Caco-2 (cell line): ENCODE data around the gene PMEL. TPM values are rescaled to one million over a fixed set of nuclear protein-coding genes. Genes with fewer than 3 reads are reported as not detected.

Experiments
- BruUV-seq: library from RNA; stranded (reverse); fragments of 400-500 nt; replicated peaks from 2 replicates; lab custom pipeline; 2021; lab: Mats Ljungman, UMichigan
- CTCF ChIA-PET: fragments of 300-600 bp; sonication (Branson Sonifier 250); formaldehyde crosslinking; loops from one replicate; lab custom pipeline; 2022; ENCODE audit warnings: antibody characterized with exemption; lab: Charles Lee
- POLR2A ChIA-PET: fragments of 300-600 bp; sonication (Branson Sonifier 250); formaldehyde crosslinking; loops from one replicate; lab custom pipeline; 2022; ENCODE audit warnings: antibody characterized with exemption; lab: Charles Lee
- DNase-seq, 2 experiments: peaks; one replicate each; pipeline versions ENCODE4 v3.0.0 to v3.0.0-alpha.2; 2020 to 2022
- H3K27me3 ChIP-seq: replicated peaks from 2 replicates; pipeline ENCODE4 v1.6.0; 2011; ENCODE audit warnings: low read length; ENCODE audit not compliant: control insufficient read depth, insufficient read depth
- H3K36me3 ChIP-seq: 2 replicates; pipeline ENCODE4 v1.5.1; 2011; ENCODE audit warnings: low read length; ENCODE audit not compliant: control insufficient read depth, insufficient read depth
- H3K4me1 ChIP-seq: fragments of 250-450 bp; sonication (Bioruptor Pico); 2 replicates; pipeline ENCODE4 v1.5.1; 2020; ENCODE audit warnings: mild to moderate bottlenecking
- H3K4me3 ChIP-seq: 2 replicates; pipeline ENCODE4 v1.5.1; 2011; ENCODE audit warnings: low read depth, mild to moderate bottlenecking, control low read depth, low read length
- H3K9me3 ChIP-seq: fragments of 250-450 bp; sonication (Bioruptor Pico); 2 replicates; pipeline ENCODE4 v1.5.1; 2020; ENCODE audit warnings: mild to moderate bottlenecking, moderate library complexity
- H3K27ac Mint-ChIP-seq: one replicate; pipeline ENCODE4 v1.8.0; 2022; ENCODE audit warnings: mixed read lengths; ENCODE audit not compliant: unreplicated experiment
- H3K27me3 Mint-ChIP-seq: one replicate; pipeline ENCODE4 v1.8.0; 2022; ENCODE audit warnings: mixed read lengths; ENCODE audit not compliant: insufficient read depth, unreplicated experiment
- H3K36me3 Mint-ChIP-seq: one replicate; pipeline ENCODE4 v1.8.0; 2022; ENCODE audit warnings: mild to moderate bottlenecking, mixed read lengths; ENCODE audit not compliant: insufficient read depth, unreplicated experiment
- H3K4me1 Mint-ChIP-seq: one replicate; pipeline ENCODE4 v1.8.0; 2022; ENCODE audit warnings: low read depth, mixed read lengths; ENCODE audit not compliant: unreplicated experiment
- H3K4me3 Mint-ChIP-seq: one replicate; pipeline ENCODE4 v1.8.0; 2022; ENCODE audit warnings: mild to moderate bottlenecking, moderate library complexity, mixed read lengths; ENCODE audit not compliant: unreplicated experiment
- H3K9me3 Mint-ChIP-seq: one replicate; pipeline ENCODE4 v1.8.0; 2022; ENCODE audit warnings: mixed read lengths; ENCODE audit not compliant: unreplicated experiment
- intact Hi-C: fragments of 100-400 bp; cut with micrococcal nuclease; formaldehyde crosslinking; loops from one replicate; pipeline ENCODE4 v1.10.0; 2022; ENCODE audit not compliant: unreplicated experiment
- total RNA-seq: library from RNA; stranded (reverse); gene quantifications from 2 replicates; pipeline ENCODE4 v1.2.3, GENCODE V29; 2022
- TF ChIP-seq, protein P1 (sequence below), 2 experiments: fragments of 200-600 bp in 1 of 2; IDR thresholded peaks; 1 replicate in 1 of 2; 2 replicates in 1 of 2; pipeline versions ENCODE4 v1.5.1 to v1.8.0; 2011 to 2022; ENCODE audit warnings: antibody characterized with exemption in 1 of 2, control low read depth in 1 of 2, inconsistent platforms in 1 of 2, low read depth in 1 of 2, low read length in 1 of 2, mild to moderate bottlenecking in 1 of 2, moderate library complexity in 1 of 2; ENCODE audit not compliant: insufficient read depth in 1 of 2, severe bottlenecking in 1 of 2, unreplicated experiment in 1 of 2

PMEL gene
- total RNA-seq, 1 experiment from 2014 or later: 9.7 TPM

DNA sequence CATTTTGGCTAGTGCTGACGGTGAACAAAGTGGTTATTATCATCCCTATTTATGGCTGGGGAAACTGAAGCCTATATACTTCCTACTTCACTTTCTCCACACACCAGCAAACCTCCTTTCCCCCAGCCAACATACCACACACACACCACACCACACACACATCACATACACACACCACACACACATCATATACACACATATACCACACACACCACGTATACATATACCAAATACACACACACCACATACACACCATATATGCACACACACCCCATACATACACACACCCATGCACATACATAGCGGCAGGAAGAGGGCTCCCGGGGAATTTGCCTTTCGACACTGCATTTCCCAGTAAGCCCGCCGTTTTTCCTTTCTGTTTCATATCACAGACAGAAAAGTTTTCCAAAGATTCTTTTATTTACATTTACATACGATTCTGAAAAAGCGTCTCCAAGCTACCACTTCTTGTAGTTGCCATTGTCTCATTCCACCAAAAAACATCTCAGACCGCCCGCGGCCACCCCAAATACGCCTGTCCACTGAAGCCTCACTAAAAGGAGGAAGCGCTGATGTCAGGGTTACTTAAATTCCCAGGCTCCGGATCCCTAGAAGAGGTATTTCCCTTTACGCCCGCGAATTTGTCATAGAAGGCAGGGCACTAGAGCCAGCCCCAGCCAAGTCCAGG is 7.2 kb upstream of the PMEL start:
- Histone ChIP-seq H3K4me3 (peak overlapping the region; percentile 59), H3K4me1 (peaks cover 38% of the 10 kb centered on the region), H3K9me3 (no peaks in the 10 kb centered on the region), H3K36me3 (peaks cover 2% of the 10 kb centered on the region), H3K27me3 (no peaks in the 10 kb centered on the region)
- no peak for DNase-seq
- Mint-ChIP-seq H3K4me1 (peaks cover 19% of the 10 kb centered on the region), H3K4me3 (no peak overlapping the region), H3K27ac (no peak overlapping the region), H3K36me3 (peaks cover 52% of the 10 kb centered on the region), H3K27me3 (no peaks in the 10 kb centered on the region), H3K9me3 (no peaks in the 10 kb centered on the region)
- TSS peak; percentile 88 for BruUV-seq
- TF ChIP-seq, protein P1, sequence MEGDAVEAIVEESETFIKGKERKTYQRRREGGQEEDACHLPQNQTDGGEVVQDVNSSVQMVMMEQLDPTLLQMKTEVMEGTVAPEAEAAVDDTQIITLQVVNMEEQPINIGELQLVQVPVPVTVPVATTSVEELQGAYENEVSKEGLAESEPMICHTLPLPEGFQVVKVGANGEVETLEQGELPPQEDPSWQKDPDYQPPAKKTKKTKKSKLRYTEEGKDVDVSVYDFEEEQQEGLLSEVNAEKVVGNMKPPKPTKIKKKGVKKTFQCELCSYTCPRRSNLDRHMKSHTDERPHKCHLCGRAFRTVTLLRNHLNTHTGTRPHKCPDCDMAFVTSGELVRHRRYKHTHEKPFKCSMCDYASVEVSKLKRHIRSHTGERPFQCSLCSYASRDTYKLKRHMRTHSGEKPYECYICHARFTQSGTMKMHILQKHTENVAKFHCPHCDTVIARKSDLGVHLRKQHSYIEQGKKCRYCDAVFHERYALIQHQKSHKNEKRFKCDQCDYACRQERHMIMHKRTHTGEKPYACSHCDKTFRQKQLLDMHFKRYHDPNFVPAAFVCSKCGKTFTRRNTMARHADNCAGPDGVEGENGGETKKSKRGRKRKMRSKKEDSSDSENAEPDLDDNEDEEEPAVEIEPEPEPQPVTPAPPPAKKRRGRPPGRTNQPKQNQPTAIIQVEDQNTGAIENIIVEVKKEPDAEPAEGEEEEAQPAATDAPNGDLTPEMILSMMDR (IDR thresholded peaks at IDR 0.05; ENCODE audit: insufficient read depth in 1 of 2, low read depth in 1 of 2, low read length in 1 of 2, severe bottlenecking in 1 of 2, unreplicated experiment in 1 of 2): no peak
- POLR2A ChIA-PET: interaction anchor here (0.6 to 3.0 kb wide), 22 partner anchors 9 to 294 kb away, joined by 3 to 23 read pairs (median 6); partner anchors contain the start of genes DNAJC14, ORMDL2, PA2G4 and PYM1
- CTCF ChIA-PET: interaction anchor here (0.9 to 2.1 kb wide), 16 partner anchors 9 to 292 kb away, joined by 3 to 37 read pairs (median 6); partner anchors contain the start of genes DGKA, ESYT1, ORMDL2 and PA2G4
- intact Hi-C loops: loop anchor here (1.0 to 5.0 kb wide), 6 partner anchors 17 to 664 kb away; partner anchors contain the start of genes DGKA, DNAJC14 and PA2G4

DNA sequence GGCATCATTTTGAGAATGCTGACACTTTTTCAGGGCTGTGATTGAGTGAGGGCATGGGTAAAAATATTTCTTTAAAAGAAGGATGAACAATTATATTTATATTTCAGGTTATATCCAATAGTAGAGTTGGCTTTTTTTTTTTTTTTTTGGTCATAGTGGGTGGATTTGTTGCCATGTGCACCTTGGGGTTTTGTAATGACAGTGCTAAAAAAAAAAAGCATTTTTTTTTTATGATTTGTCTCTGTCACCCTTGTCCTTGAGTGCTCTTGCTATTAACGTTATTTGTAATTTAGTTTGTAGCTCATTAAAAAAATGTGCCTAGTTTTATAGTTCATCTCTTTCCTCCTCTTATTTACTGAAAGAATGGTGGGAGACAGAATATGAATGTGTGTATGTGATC is 6.6 kb upstream of the PMEL start:
- Histone ChIP-seq H3K27me3 (no peaks in the 10 kb centered on the region), H3K9me3 (no peaks in the 10 kb centered on the region), H3K4me3 (peak overlapping the region; percentile 59), H3K36me3 (peaks cover 1% of the 10 kb centered on the region), H3K4me1 (peaks cover 42% of the 10 kb centered on the region)
- Mint-ChIP-seq H3K27me3 (no peaks in the 10 kb centered on the region), H3K4me3 (no peak overlapping the region), H3K36me3 (peaks cover 53% of the 10 kb centered on the region), H3K9me3 (no peaks in the 10 kb centered on the region), H3K27ac (no peak overlapping the region), H3K4me1 (peaks cover 25% of the 10 kb centered on the region)
- intact Hi-C loops: loop anchor here (2.0 to 5.0 kb wide), 3 partner anchors 42 to 665 kb away; partner anchors contain the start of genes DGKA and DNAJC14
- ChIA-PET CTCF (no interaction called here), POLR2A (no interaction called here)
- BruUV-seq: no TSS peak
- no peak for DNase-seq
- TF ChIP-seq, protein P1 (IDR thresholded peaks at IDR 0.05; ENCODE audit: insufficient read depth in 1 of 2, low read depth in 1 of 2, low read length in 1 of 2, severe bottlenecking in 1 of 2, unreplicated experiment in 1 of 2): no peak

DNA sequence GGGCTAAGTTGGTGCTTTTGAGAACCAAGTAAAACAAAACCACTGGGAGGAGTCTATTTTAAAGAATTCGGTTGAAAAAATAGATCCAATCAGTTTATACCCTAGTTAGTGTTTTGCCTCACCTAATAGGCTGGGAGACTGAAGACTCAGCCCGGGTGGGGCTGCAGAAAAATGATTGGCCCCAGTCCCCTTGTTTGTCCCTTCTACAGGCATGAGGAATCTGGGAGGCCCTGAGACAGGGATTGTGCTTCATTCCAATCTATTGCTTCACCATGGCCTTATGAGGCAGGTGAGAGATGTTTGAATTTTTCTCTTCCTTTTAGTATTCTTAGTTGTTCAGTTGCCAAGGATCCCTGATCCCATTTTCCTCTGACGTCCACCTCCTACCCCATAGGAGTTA is 6.2 kb upstream of the PMEL start:
- BruUV-seq: no TSS peak
- TF ChIP-seq, protein P1 (IDR thresholded peaks at IDR 0.05; ENCODE audit: insufficient read depth in 1 of 2, low read depth in 1 of 2, low read length in 1 of 2, severe bottlenecking in 1 of 2, unreplicated experiment in 1 of 2): no peak
- H3K4me3 ChIP-seq: peak overlapping the region; percentile 11; the same call in 1 of the 2 replicates
- no peak overlapping the region for H3K27ac Mint-ChIP-seq
- peaks cover 26% of the 10 kb centered on the region for H3K4me1 Mint-ChIP-seq
- no peaks in the 10 kb centered on the region for H3K9me3 ChIP-seq
- peaks cover 53% of the 10 kb centered on the region for H3K36me3 Mint-ChIP-seq
- DNase-seq: peak; percentile 89
- peaks cover 1% of the 10 kb centered on the region for H3K36me3 ChIP-seq
- H3K9me3 Mint-ChIP-seq: no peaks in the 10 kb centered on the region
- intact Hi-C loops: loop anchor here (2.0 to 5.0 kb wide), 3 partner anchors 41 to 665 kb away; partner anchors contain the start of genes DGKA and DNAJC14
- ChIA-PET CTCF (no interaction called here), POLR2A (no interaction called here)
- H3K4me1 ChIP-seq: peaks cover 42% of the 10 kb centered on the region
- H3K27me3 ChIP-seq: no peaks in the 10 kb centered on the region
- no peak overlapping the region for H3K4me3 Mint-ChIP-seq
- no peaks in the 10 kb centered on the region for H3K27me3 Mint-ChIP-seq
